CD14-positive monocyte (primary cell): ENCODE data around the gene FAM53B. TPM values are rescaled to one million over a fixed set of nuclear protein-coding genes. Genes with fewer than 3 reads are reported as not detected.
"Not testable (repeated sequence)": the region's sequence is repeated elsewhere in the genome, so short reads cannot be mapped to it uniquely, and the experiment has no call there.

ENCODE experiments used
- DNase-seq, 3 donors: peaks; one replicate each; pipeline ENCODE4 v3.0.0-alpha.2; 2011 to 2022
- H2AFZ ChIP-seq: 2 replicates; pipeline ENCODE4 v1.6.0; 2012; ENCODE audit warnings: mild to moderate bottlenecking, low read depth, low read length, inconsistent platforms; ENCODE audit not compliant: insufficient read depth, poor library complexity, severe bottlenecking
- H3K27ac ChIP-seq, 2 donors: 1 replicate in 1 of 2; 2 replicates in 1 of 2; pipeline ENCODE4 v1.5.1; 2012 to 2013; ENCODE audit warnings: low read length in 2 of 2, control low read depth in 1 of 2, inconsistent platforms in 1 of 2, low read depth in 1 of 2, mild to moderate bottlenecking in 1 of 2
- H3K27me3 ChIP-seq, 2 donors: one replicate each; pipeline versions ENCODE4 v1.6.0 to v1.6.1; 2011 to 2013; ENCODE audit warnings: low read length in 2 of 2; ENCODE audit not compliant: control insufficient read depth in 2 of 2, insufficient read depth in 2 of 2
- H3K36me3 ChIP-seq, 2 donors: replicated peaks in 1 of 2; 1 replicate in 1 of 2; 2 replicates in 1 of 2; pipeline versions ENCODE4 v1.5.1 to v1.6.1; 2012 to 2013; ENCODE audit warnings: low read length in 2 of 2, control low read depth in 1 of 2, inconsistent platforms in 1 of 2, mild to moderate bottlenecking in 1 of 2; ENCODE audit not compliant: insufficient read depth in 2 of 2, control insufficient read depth in 1 of 2
- H3K4me1 ChIP-seq, 2 donors: 1 replicate in 1 of 2; 2 replicates in 1 of 2; pipeline versions ENCODE4 v1.5.1 to v1.6.1; 2012 to 2013; ENCODE audit warnings: low read length in 2 of 2, control low read depth in 1 of 2, inconsistent platforms in 1 of 2, mild to moderate bottlenecking in 1 of 2, moderate library complexity in 1 of 2; ENCODE audit not compliant: insufficient read depth in 2 of 2, control insufficient read depth in 1 of 2
- H3K4me2 ChIP-seq: replicated peaks from 2 replicates; pipeline ENCODE3; 2012; ENCODE audit warnings: low read length, moderate library complexity, mild to moderate bottlenecking; ENCODE audit not compliant: poor library complexity, severe bottlenecking; ENCODE audit errors: extremely low read depth
- H3K4me3 ChIP-seq, 3 experiments: fragments of 200-600 bp in 1 of 3; sonication (generic) in 1 of 3; replicated peaks in 1 of 3; 1 replicate in 2 of 3; 2 replicates in 1 of 3; pipeline ENCODE4 v1.5.1; 2011 to 2013; ENCODE audit warnings: low read length in 3 of 3, mild to moderate bottlenecking in 3 of 3, control low read depth in 2 of 3, low read depth in 2 of 3, inconsistent platforms in 1 of 3, moderate library complexity in 1 of 3
- H3K79me2 ChIP-seq: 2 replicates; pipeline ENCODE4 v1.6.0; 2012; ENCODE audit warnings: mild to moderate bottlenecking, control low read depth, inconsistent platforms, low read length, moderate library complexity; ENCODE audit not compliant: insufficient read depth
- H3K9ac ChIP-seq: 2 replicates; pipeline ENCODE4 v1.6.0; 2017; ENCODE audit warnings: low read length, mild to moderate bottlenecking; ENCODE audit not compliant: insufficient read depth, poor library complexity, severe bottlenecking
- H3K9me3 ChIP-seq, 2 donors: replicated peaks in 1 of 2; 1 replicate in 1 of 2; 2 replicates in 1 of 2; pipeline versions ENCODE4 v1.5.1 to v1.6.1; 2012 to 2013; ENCODE audit warnings: low read length in 2 of 2, control low read depth in 1 of 2; ENCODE audit not compliant: control insufficient read depth in 1 of 2, insufficient read depth in 1 of 2
- H4K20me1 ChIP-seq: 2 replicates; pipeline ENCODE4 v1.6.0; 2012; ENCODE audit warnings: mild to moderate bottlenecking, low read length, control low read depth, moderate library complexity; ENCODE audit not compliant: insufficient read depth
- H3K27ac Mint-ChIP-seq, 7 donors: one replicate each; pipeline ENCODE4 v1.8.0; 2020; ENCODE audit warnings: mild to moderate bottlenecking in 7 of 7, mixed read lengths in 7 of 7, moderate library complexity in 6 of 7, inconsistent platforms in 2 of 7
- H3K27me3 Mint-ChIP-seq, 3 donors: one replicate each; pipeline ENCODE4 v1.8.0; 2021 to 2022; ENCODE audit warnings: low read depth in 3 of 3, mild to moderate bottlenecking in 3 of 3, mixed read lengths in 3 of 3, moderate library complexity in 3 of 3, inconsistent platforms in 1 of 3
- H3K36me3 Mint-ChIP-seq, 2 donors: one replicate each; pipeline ENCODE4 v1.8.0; 2020; ENCODE audit warnings: mixed read lengths in 2 of 2, inconsistent platforms in 1 of 2, mild to moderate bottlenecking in 1 of 2
- H3K4me1 Mint-ChIP-seq: one replicate; pipeline ENCODE4 v1.8.0; 2020; ENCODE audit warnings: mild to moderate bottlenecking, mixed read lengths
- H3K4me3 Mint-ChIP-seq, 2 donors: one replicate each; pipeline ENCODE4 v1.8.0; 2020; ENCODE audit warnings: mild to moderate bottlenecking in 2 of 2, mixed read lengths in 2 of 2, moderate library complexity in 1 of 2
- H3K9me3 Mint-ChIP-seq, 7 donors: one replicate each; pipeline ENCODE4 v1.8.0; 2020 to 2022; ENCODE audit warnings: mixed read lengths in 7 of 7, mild to moderate bottlenecking in 6 of 7, moderate library complexity in 6 of 7, inconsistent platforms in 2 of 7
- CTCF ChIP-seq: fragments of 200-600 bp; IDR thresholded peaks from one replicate; pipeline ENCODE4 v1.8.0; 2022; ENCODE audit warnings: antibody characterized with exemption, mild to moderate bottlenecking
- WGBS: methylation state at CpG from one replicate; pipeline ENCODE4 v1.1.5; 2013; ENCODE audit warnings: missing lambda C conversion rate; ENCODE audit not compliant: insufficient coverage; 5-methylcytosine and 5-hydroxymethylcytosine counted together
- intact Hi-C, 2 donors: fragments of 100-400 bp; cut with micrococcal nuclease; formaldehyde crosslinking; loops; one replicate each; pipeline versions ENCODE4 v1.15.0 to v1.15.1; 2023
- polyA plus RNA-seq, 3 donors: library from polyadenylated mRNA; depleted of rRNA in 1 of 3; unstranded in 2 of 3; stranded (reverse) in 1 of 3; fragments of 300-500 nt in 2 of 3; fragments of >200 nt in 1 of 3; fragmentation: Illumina TruSeq in 2 of 3; gene quantifications; 1 replicate in 2 of 3; 2 replicates in 1 of 3; pipeline ENCODE4 v1.2.3, GENCODE V29; 2012 to 2021

FAM53B gene
- polyA plus RNA-seq, 3 donors: 5.8 to 23.3 (median 12.6) TPM

GRCh38 chr10:124746992-124747391 lies 2.8 kb upstream of the FAM53B start:
- H3K4me3 Mint-ChIP-seq: no peak overlapping the region
- H3K9ac ChIP-seq: no peak overlapping the region

GRCh38 chr10:124746447-124746846 lies 2.3 kb upstream of the FAM53B start:
- H3K4me3 ChIP-seq, H3K27me3 ChIP-seq, intact Hi-C loops, H3K4me3 Mint-ChIP-seq, DNase-seq, H3K27ac ChIP-seq, H3K9ac ChIP-seq, H3K9me3 ChIP-seq, H3K9me3 Mint-ChIP-seq, H3K27me3 Mint-ChIP-seq, H3K4me2 ChIP-seq, H2AFZ ChIP-seq: not testable (repeated sequence)
- WGBS: no CpG with 5 or more reads among the region's 8 CpGs
- peaks cover 18% of the 10 kb centered on the region for H4K20me1 ChIP-seq
- Mint-ChIP-seq H3K36me3 (peaks cover 20 to 25% of the 10 kb centered on the region in 2 donors), H3K4me1 (peaks cover 24% of the 10 kb centered on the region), H3K27ac (peak overlapping the region in 1 of 7 donors; percentile 42)
- H3K4me1 ChIP-seq: peaks cover 17 to 24% of the 10 kb centered on the region in 2 donors
- H3K36me3 ChIP-seq: peaks cover 0 to 21% of the 10 kb centered on the region in 2 donors
- peaks cover 23% of the 10 kb centered on the region for H3K79me2 ChIP-seq

More at GRCh38 chr10:124746992-124747391, 2.8 kb upstream of the FAM53B start:
- H4K20me1 ChIP-seq: peaks cover 12% of the 10 kb centered on the region
- intact Hi-C loops: no loop called here
- H3K4me2 ChIP-seq: no peak overlapping the region
- no peak overlapping the region for H2AFZ ChIP-seq
- peaks cover 12 to 18% of the 10 kb centered on the region in 2 donors for H3K4me1 ChIP-seq
- no peak for DNase-seq
- peaks cover 18% of the 10 kb centered on the region for H3K4me1 Mint-ChIP-seq
- peaks cover 20 to 29% of the 10 kb centered on the region in 2 donors for H3K36me3 Mint-ChIP-seq
- no peak overlapping the region for H3K27ac ChIP-seq
- no peak overlapping the region for H3K27ac Mint-ChIP-seq
- no CpG with 5 or more reads among the region's 2 CpGs for WGBS
- no peaks in the 10 kb centered on the region for H3K9me3 ChIP-seq
- no peaks in the 10 kb centered on the region for H3K27me3 ChIP-seq
- no peaks in the 10 kb centered on the region for H3K9me3 Mint-ChIP-seq
- peaks cover 18% of the 10 kb centered on the region for H3K79me2 ChIP-seq
- H3K27me3 Mint-ChIP-seq: no peaks in the 10 kb centered on the region
- peaks cover 3 to 21% of the 10 kb centered on the region in 2 donors for H3K36me3 ChIP-seq
- no peak for TF ChIP-seq CTCF
- H3K4me3 ChIP-seq: no peak overlapping the region
